HG02884 (cell line): ENCODE data around the gene GLRX5.

Experiments used
- ATAC-seq: cut with Tn5 transposase; IDR thresholded peaks from one replicate; pipeline ENCODE4 v1.9.1; 2021; ENCODE audit warnings: mild to moderate bottlenecking, moderate library complexity; ENCODE audit not compliant: unreplicated experiment

GLRX5 gene

GRCh38 chr14:95515596-95516552, 19.0 kb upstream of the GLRX5 start:
- ATAC-seq = peak; percentile 82

GRCh38 chr14:95516554-95517181, 18.2 kb upstream of the GLRX5 start, which contains the start of gene SYNE3:
TSS of gene SYNE3 (minus strand) at chr14:95516650. CDS start at chr14:95475821, 40,829 bp downstream.
- ATAC-seq = peak; percentile 37

GRCh38 chr14:95518045-95518751, 16.7 kb upstream of the GLRX5 start:
- no peak for ATAC-seq

GRCh38 chr14:95519699-95520098, 15.2 kb upstream of the GLRX5 start:
- no peak for ATAC-seq

GRCh38 chr14:95520346-95520745, 14.5 kb upstream of the GLRX5 start:
- no peak for ATAC-seq

- ATAC-seq = no peak
Observed at GRCh38 chr14:95521001-95521400, 13.8 kb upstream of the GLRX5 start.

GRCh38 chr14:95522116-95522515, 12.7 kb upstream of the GLRX5 start:
- ATAC-seq = no peak

- ATAC-seq = no peak
Observed at GRCh38 chr14:95522556-95522955, 12.3 kb upstream of the GLRX5 start.

- ATAC-seq = no peak
Observed at GRCh38 chr14:95523051-95523814, 11.6 kb upstream of the GLRX5 start.

GRCh38 chr14:95523815-95524448, 10.9 kb upstream of the GLRX5 start:
- no peak for ATAC-seq

GRCh38 chr14:95524706-95525512, 9.9 kb upstream of the GLRX5 start:
- no peak for ATAC-seq

GRCh38 chr14:95525999-95526398, 8.9 kb upstream of the GLRX5 start:
- ATAC-seq = no peak

- no peak for ATAC-seq
Observed at GRCh38 chr14:95526483-95527386, 8.1 kb upstream of the GLRX5 start.

GRCh38 chr14:95527387-95528002, 7.4 kb upstream of the GLRX5 start:
- no peak for ATAC-seq

GRCh38 chr14:95529216-95529615, 5.6 kb upstream of the GLRX5 start:
- ATAC-seq = no peak

- ATAC-seq = no peak
Observed at GRCh38 chr14:95530473-95531276, 4.2 kb upstream of the GLRX5 start.

GRCh38 chr14:95531473-95531872, 3.4 kb upstream of the GLRX5 start:
- ATAC-seq = no peak
